T-cell (primary cell): ENCODE measurements around the gene AMZ1. TPM values are rescaled to one million over a fixed set of nuclear protein-coding genes. Genes with fewer than 3 reads are reported as not detected.

Experiments
- ATAC-seq, 4 experiments: fragments of 200-7000 bp in 3 of 4; fragments of 150-1000 bp in 1 of 4; cut with Tn5 transposase; replicated peaks in 1 of 4; 1 replicate in 3 of 4; 2 replicates in 1 of 4; pipeline ENCODE4 v1.10.0; 2021; ENCODE audit warnings: moderate library complexity in 3 of 4, mild to moderate bottlenecking in 2 of 4, moderate number of reproducible peaks in 1 of 4
- CTCF ChIA-PET, 2 donors: fragments of 300-600 bp; sonication (Branson Sonifier 250); formaldehyde crosslinking; loops; one replicate each; lab custom pipeline; 2022; ENCODE audit warnings: antibody characterized with exemption in 2 of 2; lab: Charles Lee
- POLR2A ChIA-PET, 2 donors: fragments of 300-600 bp; sonication (Branson Sonifier 250); formaldehyde crosslinking; loops; one replicate each; lab custom pipeline; 2022; ENCODE audit warnings: antibody characterized with exemption in 2 of 2; lab: Charles Lee
- DNase-seq, 35 experiments: peaks; one replicate each; pipeline versions ENCODE4 v3.0.0 to v3.0.0-alpha.2; 2013 to 2023
- H3K27ac ChIP-seq: one replicate; pipeline ENCODE4 v1.5.1; 2013; ENCODE audit warnings: low read length
- H3K27me3 ChIP-seq, 2 experiments: replicated peaks in 1 of 2; 1 replicate in 1 of 2; 2 replicates in 1 of 2; pipeline versions ENCODE4 v1.6.1 to v1.7.0; 2013; ENCODE audit warnings: low read length in 1 of 2, mixed read lengths in 1 of 2; ENCODE audit not compliant: control insufficient read depth in 2 of 2, insufficient read depth in 2 of 2; ENCODE audit errors: extremely low read depth in 1 of 2
- H3K36me3 ChIP-seq, 2 donors: 1 replicate in 1 of 2; 2 replicates in 1 of 2; pipeline versions ENCODE4 v1.6.1 to v1.7.0; 2013; ENCODE audit warnings: low read length in 1 of 2; ENCODE audit not compliant: control insufficient read depth in 2 of 2, insufficient read depth in 1 of 2; ENCODE audit errors: extremely low read depth in 1 of 2
- H3K4me1 ChIP-seq, 2 experiments: 1 replicate in 1 of 2; 2 replicates in 1 of 2; pipeline versions ENCODE4 v1.6.1 to v1.7.0; 2013; ENCODE audit warnings: low read length in 2 of 2, mixed read lengths in 1 of 2; ENCODE audit not compliant: insufficient read depth in 2 of 2, control insufficient read depth in 1 of 2; ENCODE audit errors: extremely low read depth in 1 of 2
- H3K4me3 ChIP-seq, 2 donors: 1 replicate in 1 of 2; 2 replicates in 1 of 2; pipeline versions ENCODE4 v1.5.1 to v1.7.0; 2013; ENCODE audit warnings: mild to moderate bottlenecking in 2 of 2, low read length in 1 of 2, moderate library complexity in 1 of 2; ENCODE audit not compliant: control insufficient read depth in 1 of 2; ENCODE audit errors: extremely low read depth in 1 of 2
- H3K9me3 ChIP-seq: 2 replicates; pipeline ENCODE4 v1.7.0; 2013
- H3K27ac Mint-ChIP-seq, 2 donors: one replicate each; pipeline ENCODE4 v1.8.0; 2020 to 2021; ENCODE audit warnings: mild to moderate bottlenecking in 2 of 2, mixed read lengths in 2 of 2
- H3K27me3 Mint-ChIP-seq, 2 donors: one replicate each; pipeline ENCODE4 v1.8.0; 2021 to 2022; ENCODE audit warnings: mixed read lengths in 2 of 2
- H3K36me3 Mint-ChIP-seq: one replicate; pipeline ENCODE4 v1.8.0; 2021; ENCODE audit warnings: mixed read lengths
- H3K4me1 Mint-ChIP-seq, 3 donors: one replicate each; pipeline ENCODE4 v1.8.0; 2020 to 2022; ENCODE audit warnings: mixed read lengths in 3 of 3, mild to moderate bottlenecking in 1 of 3
- H3K4me3 Mint-ChIP-seq, 3 donors: one replicate each; pipeline ENCODE4 v1.8.0; 2020 to 2022; ENCODE audit warnings: mild to moderate bottlenecking in 3 of 3, mixed read lengths in 3 of 3, moderate library complexity in 3 of 3
- H3K9me3 Mint-ChIP-seq, 3 donors: one replicate each; pipeline ENCODE4 v1.8.0; 2020 to 2022; ENCODE audit warnings: mixed read lengths in 3 of 3
- WGBS: methylation state at CpG from one replicate; pipeline ENCODE4 v1.1.5; 2013; ENCODE audit warnings: missing lambda C conversion rate; ENCODE audit not compliant: insufficient coverage; 5-methylcytosine and 5-hydroxymethylcytosine counted together
- total RNA-seq, 35 experiments: library from RNA in 6 of 35; stranded (reverse) in 6 of 35; fragments of 120-200 nt in 1 of 35; gene quantifications; one replicate each; pipeline versions ENCODE4 v1.2.1 to v1.2.4 and lab custom pipeline; 2013 to 2026

The AMZ1 gene
- total RNA-seq, 5 donors from 2014 or later (not counting 1 experiment from before 2014, with no cell fraction given), result 0.09 to 0.79 (median 0.30) TPM

DNA sequence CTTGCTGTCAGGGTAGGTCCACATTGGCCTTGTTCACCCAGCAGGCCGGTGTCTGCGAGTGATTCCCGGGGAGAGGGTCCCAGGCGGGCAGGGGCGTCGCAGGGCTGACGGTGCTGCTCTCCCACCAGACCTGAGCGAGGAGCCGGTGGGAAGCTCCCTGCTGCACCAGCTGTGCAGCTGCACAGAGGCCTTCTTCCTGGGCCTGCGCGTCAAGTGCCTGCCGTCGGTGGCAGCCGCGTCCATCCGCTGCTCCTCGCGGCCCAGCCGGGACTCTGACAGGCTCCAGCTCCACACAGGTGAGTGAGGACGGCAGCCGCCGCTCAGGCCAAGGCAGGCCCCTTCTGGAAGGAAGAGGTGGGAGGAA, 14.6 kb downstream of the AMZ1 start:
- Mint-ChIP-seq H3K4me3 (no peak overlapping the region), H3K4me1 (peaks cover 24 to 31% (median 27%) of the 10 kb centered on the region in 3 donors)
- POLR2A ChIA-PET, result no interaction called here

DNA sequence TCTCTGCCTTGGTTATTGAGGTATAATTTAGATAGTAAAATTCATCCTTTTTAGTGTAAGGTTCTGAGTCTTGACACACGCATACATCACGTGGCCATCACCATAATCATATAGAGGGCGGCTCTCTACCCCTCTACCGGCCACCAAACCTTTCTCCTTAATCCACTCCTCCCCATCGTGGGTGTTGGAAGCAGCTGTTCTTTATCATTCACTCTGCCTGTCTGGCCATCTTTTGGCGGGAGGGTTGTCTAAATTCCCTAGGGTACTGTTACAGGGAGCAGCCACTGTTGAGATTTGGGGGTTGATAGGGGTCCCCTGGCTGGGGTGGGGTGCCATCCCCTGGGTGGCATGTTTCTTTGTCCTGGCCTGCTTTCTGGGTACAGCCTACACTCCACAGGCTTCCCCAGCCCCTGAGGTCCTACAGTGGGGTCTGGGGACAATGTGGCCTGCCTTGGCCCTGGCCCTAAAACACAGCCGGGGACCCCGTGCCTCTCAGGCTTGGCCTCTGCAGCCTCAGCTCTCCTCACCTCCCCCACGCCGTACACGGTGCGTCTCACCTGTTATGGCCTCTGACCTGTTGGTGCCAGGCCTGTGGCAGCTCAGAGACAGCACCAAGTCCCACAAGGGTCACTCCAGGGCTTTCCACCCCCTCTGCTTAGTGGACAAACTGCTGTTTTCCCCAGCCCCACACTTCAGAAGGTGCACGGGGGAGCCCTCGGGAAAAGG, 17.5 kb downstream of the AMZ1 start:
- ChIA-PET POLR2A (no interaction called here), CTCF (no interaction called here)
- Histone ChIP-seq H3K4me3 (no peak overlapping the region), H3K27me3 (peaks cover 0 to 37% of the 10 kb centered on the region in 2 experiments), H3K9me3 (no peaks in the 10 kb centered on the region), H3K27ac (no peak overlapping the region), H3K36me3 (no peaks in the 10 kb centered on the region), H3K4me1 (peaks cover 0 to 25% of the 10 kb centered on the region in 2 experiments)
- no peak for ATAC-seq
- DNase-seq, result no peak
- H3K27ac Mint-ChIP-seq, result no peak overlapping the region
- 92% methylated on average over 6 of the region's 14 CpGs for WGBS
- peaks cover 12 to 19% (median 17%) of the 10 kb centered on the region in 3 donors for H3K4me1 Mint-ChIP-seq
- H3K4me3 Mint-ChIP-seq, result no peak overlapping the region
- H3K36me3 Mint-ChIP-seq, result no peaks in the 10 kb centered on the region
- peaks cover 0 to 2% of the 10 kb centered on the region in 2 donors for H3K27me3 Mint-ChIP-seq
- H3K9me3 Mint-ChIP-seq, result no peaks in the 10 kb centered on the region

More for the DNA sequence above, 14.6 kb downstream of the AMZ1 start:
- 99% methylated on average over 20 of the region's 22 CpGs for WGBS
- Histone ChIP-seq H3K9me3 (no peaks in the 10 kb centered on the region), H3K27ac (no peak overlapping the region), H3K27me3 (peaks cover 0 to 10% of the 10 kb centered on the region in 2 experiments), H3K36me3 (no peaks in the 10 kb centered on the region), H3K4me3 (no peak overlapping the region), H3K4me1 (peaks cover 0 to 30% of the 10 kb centered on the region in 2 experiments)
- CTCF ChIA-PET, result no interaction called here
- no peaks in the 10 kb centered on the region for H3K9me3 Mint-ChIP-seq
- peaks cover 0 to 2% of the 10 kb centered on the region in 2 donors for H3K27me3 Mint-ChIP-seq
- no peak for DNase-seq
- ATAC-seq, result no peak
- no peaks in the 10 kb centered on the region for H3K36me3 Mint-ChIP-seq
- H3K27ac Mint-ChIP-seq, result peak overlapping the region in 1 of 2 donors; percentile 9

DNA sequence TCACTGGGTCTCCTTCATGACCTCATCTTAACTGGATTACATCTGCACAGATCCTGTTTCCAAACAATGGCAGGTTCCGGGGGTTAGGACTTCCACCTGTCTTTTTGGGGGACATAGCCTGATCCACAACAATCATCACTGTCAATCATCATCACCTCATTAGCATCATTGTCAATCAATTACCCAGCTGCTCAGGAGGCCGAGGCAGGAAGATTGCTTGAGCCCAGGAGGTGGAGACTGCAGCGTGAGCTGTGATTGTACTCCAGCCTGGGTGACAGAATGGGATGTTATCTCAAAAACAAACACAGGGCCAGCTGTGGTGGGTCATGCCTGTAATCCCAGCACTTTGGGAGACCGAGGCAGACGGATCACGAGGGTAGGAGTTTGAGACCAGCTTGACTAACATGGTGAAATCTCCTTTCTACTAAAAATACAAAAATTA, 18.7 kb downstream of the AMZ1 start:
- Mint-ChIP-seq H3K4me1 (peaks cover 21 to 27% (median 26%) of the 10 kb centered on the region in 3 donors), H3K27me3 (peaks cover 0 to 3% of the 10 kb centered on the region in 2 donors), H3K4me3 (no peak overlapping the region), H3K9me3 (no peaks in the 10 kb centered on the region), H3K27ac (no peak overlapping the region), H3K36me3 (no peaks in the 10 kb centered on the region)
- ATAC-seq (no peak), DNase-seq (no peak)
- no CpG with 5 or more reads among the region's 6 CpGs for WGBS
- Histone ChIP-seq H3K4me3 (no peak overlapping the region), H3K36me3 (no peaks in the 10 kb centered on the region), H3K9me3 (no peaks in the 10 kb centered on the region), H3K27ac (no peak overlapping the region), H3K4me1 (peaks cover 5 to 32% of the 10 kb centered on the region in 2 experiments), H3K27me3 (peaks cover 0 to 43% of the 10 kb centered on the region in 2 experiments)
- POLR2A ChIA-PET, result no interaction called here
- CTCF ChIA-PET, result no interaction called here

DNA sequence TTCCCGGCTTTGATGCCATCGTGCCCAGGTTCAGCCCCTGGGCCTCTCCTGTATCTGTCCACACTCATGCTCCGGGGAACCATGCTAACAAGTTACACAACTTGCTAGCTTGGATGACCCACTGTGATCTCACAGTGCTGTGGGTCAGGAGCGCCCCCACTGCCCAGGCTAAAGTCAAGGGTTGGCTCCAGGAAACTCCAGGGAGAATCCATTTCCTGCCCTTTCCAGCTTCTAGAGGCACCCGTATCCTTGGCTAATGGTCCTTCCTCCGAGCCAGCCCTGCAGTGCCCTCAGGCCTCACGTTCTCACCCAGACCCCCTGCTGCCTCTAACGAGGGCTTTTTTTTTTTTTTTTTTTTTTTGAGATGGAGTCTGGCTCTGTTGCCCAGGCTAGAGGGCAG, 19.5 kb downstream of the AMZ1 start:
- Mint-ChIP-seq H3K27me3 (peaks cover 0 to 3% of the 10 kb centered on the region in 2 donors), H3K9me3 (no peaks in the 10 kb centered on the region), H3K27ac (no peak overlapping the region), H3K4me1 (peaks cover 21 to 23% (median 21%) of the 10 kb centered on the region in 3 donors), H3K4me3 (no peak overlapping the region), H3K36me3 (no peaks in the 10 kb centered on the region)
- H3K4me3 ChIP-seq, result no peak overlapping the region
- no peak for ATAC-seq
- 94% methylated on average over 5 of the region's 8 CpGs for WGBS
- no peaks in the 10 kb centered on the region for H3K9me3 ChIP-seq
- ChIA-PET CTCF (no interaction called here), POLR2A (no interaction called here)
- peaks cover 5 to 37% of the 10 kb centered on the region in 2 experiments for H3K4me1 ChIP-seq
- H3K27ac ChIP-seq, result no peak overlapping the region
- H3K27me3 ChIP-seq, result peaks cover 0 to 50% of the 10 kb centered on the region in 2 experiments
- no peak for DNase-seq
- no peaks in the 10 kb centered on the region for H3K36me3 ChIP-seq

DNA sequence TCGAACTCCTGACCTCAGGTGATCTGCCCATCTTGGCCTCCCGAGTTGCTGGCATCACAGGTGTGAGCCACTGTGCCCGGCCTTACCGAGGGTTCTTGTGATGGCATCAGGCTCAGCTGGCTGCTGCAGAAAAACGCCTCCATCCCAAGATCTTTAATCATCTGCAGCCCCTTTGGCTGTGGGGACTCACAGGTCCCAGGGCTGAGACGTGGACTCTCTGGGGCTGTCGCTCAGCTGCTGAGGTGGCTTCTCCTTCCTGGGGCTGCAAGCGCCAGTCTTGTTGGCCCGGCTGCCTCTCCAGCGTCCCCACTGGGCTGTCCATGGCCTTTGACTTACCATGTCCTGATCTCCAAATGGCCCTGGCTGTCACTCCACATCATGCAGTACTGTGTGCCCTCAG, 20.0 kb downstream of the AMZ1 start:
- H3K4me1 Mint-ChIP-seq, result peaks cover 21 to 23% (median 21%) of the 10 kb centered on the region in 3 donors
- 94% methylated on average over 10 of the region's 10 CpGs for WGBS
- H3K27ac ChIP-seq, result no peak overlapping the region
- H3K9me3 Mint-ChIP-seq, result no peaks in the 10 kb centered on the region
- H3K36me3 Mint-ChIP-seq, result no peaks in the 10 kb centered on the region
- peaks cover 0 to 56% of the 10 kb centered on the region in 2 experiments for H3K27me3 ChIP-seq
- no peaks in the 10 kb centered on the region for H3K9me3 ChIP-seq
- no peak for DNase-seq
- H3K4me3 Mint-ChIP-seq, result no peak overlapping the region
- no peak overlapping the region for H3K4me3 ChIP-seq
- ATAC-seq, result no peak
- CTCF ChIA-PET, result interaction anchor here in 1 of 2 donors (1.0 kb wide), 1 partner anchor 257 kb away, joined by 3 read pairs; no protein-coding TSS in a partner anchor
- POLR2A ChIA-PET, result no interaction called here
- H3K4me1 ChIP-seq, result peaks cover 5 to 37% of the 10 kb centered on the region in 2 experiments
- H3K27me3 Mint-ChIP-seq, result peaks cover 0 to 3% of the 10 kb centered on the region in 2 donors
- H3K27ac Mint-ChIP-seq, result no peak overlapping the region
- no peaks in the 10 kb centered on the region for H3K36me3 ChIP-seq

DNA sequence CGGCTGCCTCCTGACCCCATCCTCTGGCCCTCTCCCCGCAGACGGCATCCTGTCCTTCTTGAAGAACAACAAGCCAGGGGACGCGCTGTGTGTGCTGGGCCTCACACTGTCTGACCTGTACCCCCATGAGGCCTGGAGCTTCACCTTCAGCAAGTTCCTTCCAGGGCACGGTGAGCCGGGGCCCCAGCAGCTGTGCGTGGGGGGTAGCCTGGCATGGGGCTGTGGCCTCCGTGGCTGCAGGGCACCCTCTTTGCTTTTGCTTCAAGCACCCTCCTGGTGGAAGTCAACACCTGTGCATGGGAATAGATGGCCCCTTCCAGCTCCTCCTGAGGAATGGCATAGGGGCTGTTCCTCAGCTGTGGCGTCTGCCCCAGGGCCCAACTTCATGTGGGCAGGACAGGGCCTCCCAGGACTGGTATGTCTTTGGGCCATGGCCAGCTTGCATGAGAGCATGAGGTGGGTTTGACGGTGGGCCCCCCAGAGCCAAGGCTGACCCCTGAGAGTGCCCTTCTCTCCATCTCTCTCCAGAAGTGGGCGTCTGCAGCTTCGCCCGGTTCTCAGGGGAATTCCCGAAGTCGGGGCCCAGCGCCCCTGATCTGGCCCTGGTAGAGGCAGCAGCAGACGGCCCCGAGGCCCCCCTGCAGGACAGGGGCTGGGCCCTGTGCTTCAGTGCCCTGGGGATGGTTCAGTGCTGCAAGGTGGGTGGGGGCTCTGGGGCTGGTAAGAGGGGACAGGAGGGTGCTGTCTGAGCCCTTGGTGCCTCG, 20.7 kb downstream of the AMZ1 start:
- H3K27ac ChIP-seq, result no peak overlapping the region
- Mint-ChIP-seq H3K4me3 (no peak overlapping the region), H3K4me1 (peaks cover 21 to 27% (median 24%) of the 10 kb centered on the region in 3 donors), H3K27me3 (peaks cover 0 to 3% of the 10 kb centered on the region in 2 donors), H3K9me3 (no peaks in the 10 kb centered on the region), H3K27ac (no peak overlapping the region), H3K36me3 (no peaks in the 10 kb centered on the region)
- ATAC-seq, result no peak
- DNase-seq, result no peak
- CTCF ChIA-PET, result interaction anchor here (1.0 to 3.0 kb wide), 5 partner anchors 9 to 257 kb away, joined by 3 to 29 read pairs (median 9); no protein-coding TSS in a partner anchor
- POLR2A ChIA-PET, result no interaction called here
- no peaks in the 10 kb centered on the region for H3K36me3 ChIP-seq
- H3K4me3 ChIP-seq, result no peak overlapping the region
- no peaks in the 10 kb centered on the region for H3K9me3 ChIP-seq
- peaks cover 0 to 56% of the 10 kb centered on the region in 2 experiments for H3K27me3 ChIP-seq
- H3K4me1 ChIP-seq, result peaks cover 5 to 41% of the 10 kb centered on the region in 2 experiments
- WGBS, result 95% methylated on average over 12 of the region's 20 CpGs
